SK-N-SH (cell line): ENCODE results near the gene ACAP3.
"Not testable (repeated sequence)": the region's sequence is repeated elsewhere in the genome, so short reads cannot be mapped to it uniquely, and the experiment has no call there.

ENCODE experiments used
- CTCF ChIP-seq: fragments of 200-600 bp; sonication (generic); IDR thresholded peaks from 2 replicates; pipeline ENCODE4 v1.6.1; 2017; ENCODE audit warnings: antibody characterized with exemption, mild to moderate bottlenecking, moderate library complexity
- RAD21 ChIP-seq: IDR thresholded peaks from 2 replicates; pipeline ENCODE4 v1.6.1; 2012; ENCODE audit warnings: mild to moderate bottlenecking, low read length
- SIN3A ChIP-seq: IDR thresholded peaks from 2 replicates; pipeline ENCODE4 v1.6.1; 2012; ENCODE audit warnings: low read depth, mild to moderate bottlenecking, low read length, moderate library complexity, borderline replicate concordance
- TAF1 ChIP-seq: IDR thresholded peaks from 2 replicates; pipeline ENCODE4 v1.6.1; 2012; ENCODE audit warnings: low read depth, mild to moderate bottlenecking, low read length, moderate library complexity, borderline replicate concordance
- TEAD4 ChIP-seq: IDR thresholded peaks from 2 replicates; pipeline ENCODE4 v1.4.0; 2012; ENCODE audit warnings: mild to moderate bottlenecking, borderline replicate concordance; ENCODE audit not compliant: insufficient read depth

DNA sequence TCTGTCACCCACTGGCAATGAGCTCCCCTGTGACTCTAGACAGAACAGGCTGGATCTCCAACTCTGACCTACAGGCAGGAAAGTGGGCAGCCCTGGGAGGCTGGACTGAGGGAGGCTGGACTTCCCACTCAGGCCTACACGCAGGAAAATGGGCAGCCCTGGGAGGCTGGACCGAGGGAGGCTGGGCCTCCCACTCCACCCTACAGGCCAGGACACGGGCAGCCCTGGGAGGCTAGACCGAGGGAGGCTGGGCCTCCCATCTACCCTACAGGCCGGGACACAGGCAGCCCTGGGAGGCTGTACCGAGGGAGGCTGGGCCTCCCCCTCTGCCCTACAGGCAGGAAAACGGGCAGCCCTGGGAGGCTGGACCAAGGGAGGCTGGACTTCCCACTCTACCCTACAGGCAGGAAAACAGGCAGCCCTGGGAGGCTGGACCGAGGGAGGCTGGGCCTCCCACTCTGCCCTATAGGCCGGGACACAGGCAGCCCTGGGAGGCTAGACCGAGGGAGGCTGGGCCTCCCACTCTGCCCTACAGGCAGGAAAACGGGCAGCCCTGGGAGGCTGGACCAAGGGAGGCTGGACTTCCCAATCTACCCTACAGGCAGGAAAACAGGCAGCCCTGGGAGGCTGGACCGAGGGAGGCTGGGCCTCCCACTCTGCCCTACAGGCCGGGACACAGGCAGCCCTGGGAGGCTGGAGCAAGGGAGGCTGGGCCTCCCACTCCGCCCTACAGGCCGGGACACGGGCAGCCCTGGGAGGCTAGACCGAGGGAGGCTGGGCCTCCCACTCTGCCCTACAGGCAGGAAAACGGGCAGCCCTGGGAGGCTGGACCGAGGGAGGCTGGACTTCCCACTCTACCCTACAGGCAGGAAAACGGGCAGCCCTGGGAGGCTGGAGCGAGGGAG lies 59.5 kb downstream of the ACAP3 start:
- not testable (repeated sequence) for TF ChIP-seq RAD21, TAF1, TEAD4, SIN3A, CTCF
